Measurements from ENCODE around the gene RTN4R. TPM values are rescaled to one million over a fixed set of nuclear protein-coding genes. Genes with fewer than 3 reads are reported as not detected.

RTN4R gene
- total and polyA plus RNA-seq, 9 of the 15 experiments (the other 6 are each of a cell fraction or from before 2014, with no cell fraction given) = 0.04 to 2.8 (median 1.4) TPM; not detected in 3

DNA sequence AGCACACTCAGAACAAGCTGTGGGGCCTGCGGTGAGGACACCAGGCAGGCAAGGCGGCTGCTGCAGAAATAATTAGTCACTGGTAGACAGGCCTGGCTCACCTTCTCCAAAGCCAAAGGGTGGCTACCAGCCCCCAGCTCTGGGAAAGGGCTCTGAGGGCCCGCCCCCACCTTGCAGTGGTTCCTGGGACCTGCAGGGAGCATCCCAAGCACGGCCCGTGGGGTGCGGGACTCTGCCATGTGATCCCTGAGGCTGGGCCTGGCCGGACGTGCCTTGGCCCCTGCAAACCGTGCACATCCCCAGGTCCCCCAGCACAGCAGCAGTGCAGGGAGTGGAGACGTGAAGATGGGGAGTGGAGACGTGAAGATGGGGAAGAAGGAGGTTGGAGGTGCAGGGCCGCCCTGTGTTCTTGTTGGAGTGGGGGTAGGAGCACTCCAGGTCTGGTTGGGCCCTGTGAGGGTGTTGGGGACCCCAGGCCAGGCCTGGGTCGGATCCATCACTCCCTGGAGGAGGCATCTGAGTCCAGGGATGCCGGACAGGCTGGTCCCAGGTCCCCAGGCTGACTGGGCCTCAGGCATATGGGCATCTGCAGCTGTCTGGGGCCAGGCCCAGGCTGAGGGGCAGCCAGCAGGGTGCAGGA, 41.9 kb downstream of the RTN4R start:
- Histone ChIP-seq H3K27me3 (ENCODE audit: control insufficient read depth in 2 of 2, insufficient read depth in 2 of 2, low read length in 2 of 2) (peaks cover 42 to 95% of the 10 kb centered on the region in 2 experiments; a peak in 4 of 5 replicates), H3K9ac (ENCODE audit: insufficient read depth in 1 of 2, low read depth in 2 of 2, low read length in 2 of 2) (peak overlapping the region in 1 of 2 experiments; percentile 5; a peak in 1 of 4 replicates), H2AFZ (ENCODE audit: low read depth, low read length) (no peak overlapping the region), H4K20me1 (replicated peaks; ENCODE audit: control insufficient read depth, insufficient read depth, low read length) (peaks cover 29% of the 10 kb centered on the region), H3K4me1 (replicated peaks in 1 of 2; ENCODE audit: control insufficient read depth in 2 of 2, insufficient read depth in 2 of 2, low read length in 2 of 2) (peaks cover 0 to 43% of the 10 kb centered on the region in 2 experiments; a peak in 1 of 5 replicates), H3K27ac (ENCODE audit: extremely low read depth, low read depth, low read length) (no peak overlapping the region), H3K79me2 (ENCODE audit: control insufficient read depth, insufficient read depth, low read length) (no peaks in the 10 kb centered on the region), H3K4me3 (no peak overlapping the region), H3K36me3 (ENCODE audit: control insufficient read depth, insufficient read depth, low read length) (no peaks in the 10 kb centered on the region), H3K4me2 (ENCODE audit: insufficient read depth, low read length) (no peak overlapping the region), H3K9me3 (replicated peaks; ENCODE audit: control insufficient read depth, insufficient read depth, low read depth, low read length) (peaks cover 14% of the 10 kb centered on the region; the same call in 1 of the 2 replicates), H3K9me1 (ENCODE audit: control insufficient read depth, insufficient read depth, low read length) (peaks cover 5% of the 10 kb centered on the region)
- ChIA-PET CTCF (ENCODE audit: low intra/inter-chr PET ratio) (no interaction called here), POLR2A (interaction anchor here (0.6 to 5.0 kb wide), 3 partner anchors 11 to 419 kb away, joined by 3 to 30 read pairs (median 27); no protein-coding TSS in a partner anchor)
- BruUV-seq (replicated peaks) = no TSS peak
- intact Hi-C loops (cut with micrococcal nuclease) = no loop called here
- FAIRE-seq (no peak), DNase-seq (ENCODE audit: extremely low read depth in 1 of 4, low spot score in 3 of 4) (no peak), ATAC-seq (no peak)
- 5% methylated on average over 14 of the region's 14 CpGs for WGBS (ENCODE audit: insufficient coverage, low coverage, missing lambda C conversion rate)
- TF ChIP-seq IRF2 (CRISPR knock-in tag; IDR thresholded peaks at IDR 0.05) (peak; percentile 70; the same call in 1 of the 2 replicates), RBBP5 (IDR thresholded peaks at IDR 0.05; ENCODE audit: borderline replicate concordance, insufficient read depth, low read length, poor library complexity, severe bottlenecking) (peak; percentile 4), TEAD4 (IDR thresholded peaks at IDR 0.05; ENCODE audit: low read length) (no peak), TEAD4 (CRISPR knock-in tag; IDR thresholded peaks at IDR 0.05; ENCODE audit: borderline replicate concordance) (no peak)
- TF ChIP-seq, protein P1, sequence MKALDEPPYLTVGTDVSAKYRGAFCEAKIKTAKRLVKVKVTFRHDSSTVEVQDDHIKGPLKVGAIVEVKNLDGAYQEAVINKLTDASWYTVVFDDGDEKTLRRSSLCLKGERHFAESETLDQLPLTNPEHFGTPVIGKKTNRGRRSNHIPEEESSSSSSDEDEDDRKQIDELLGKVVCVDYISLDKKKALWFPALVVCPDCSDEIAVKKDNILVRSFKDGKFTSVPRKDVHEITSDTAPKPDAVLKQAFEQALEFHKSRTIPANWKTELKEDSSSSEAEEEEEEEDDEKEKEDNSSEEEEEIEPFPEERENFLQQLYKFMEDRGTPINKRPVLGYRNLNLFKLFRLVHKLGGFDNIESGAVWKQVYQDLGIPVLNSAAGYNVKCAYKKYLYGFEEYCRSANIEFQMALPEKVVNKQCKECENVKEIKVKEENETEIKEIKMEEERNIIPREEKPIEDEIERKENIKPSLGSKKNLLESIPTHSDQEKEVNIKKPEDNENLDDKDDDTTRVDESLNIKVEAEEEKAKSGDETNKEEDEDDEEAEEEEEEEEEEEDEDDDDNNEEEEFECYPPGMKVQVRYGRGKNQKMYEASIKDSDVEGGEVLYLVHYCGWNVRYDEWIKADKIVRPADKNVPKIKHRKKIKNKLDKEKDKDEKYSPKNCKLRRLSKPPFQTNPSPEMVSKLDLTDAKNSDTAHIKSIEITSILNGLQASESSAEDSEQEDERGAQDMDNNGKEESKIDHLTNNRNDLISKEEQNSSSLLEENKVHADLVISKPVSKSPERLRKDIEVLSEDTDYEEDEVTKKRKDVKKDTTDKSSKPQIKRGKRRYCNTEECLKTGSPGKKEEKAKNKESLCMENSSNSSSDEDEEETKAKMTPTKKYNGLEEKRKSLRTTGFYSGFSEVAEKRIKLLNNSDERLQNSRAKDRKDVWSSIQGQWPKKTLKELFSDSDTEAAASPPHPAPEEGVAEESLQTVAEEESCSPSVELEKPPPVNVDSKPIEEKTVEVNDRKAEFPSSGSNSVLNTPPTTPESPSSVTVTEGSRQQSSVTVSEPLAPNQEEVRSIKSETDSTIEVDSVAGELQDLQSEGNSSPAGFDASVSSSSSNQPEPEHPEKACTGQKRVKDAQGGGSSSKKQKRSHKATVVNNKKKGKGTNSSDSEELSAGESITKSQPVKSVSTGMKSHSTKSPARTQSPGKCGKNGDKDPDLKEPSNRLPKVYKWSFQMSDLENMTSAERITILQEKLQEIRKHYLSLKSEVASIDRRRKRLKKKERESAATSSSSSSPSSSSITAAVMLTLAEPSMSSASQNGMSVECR (CRISPR knock-in tag; IDR thresholded peaks at IDR 0.05) = 0 out of 2 replicates have a peak, but pooled peaks have one; percentile 24
- in situ Hi-C loops (cut with MboI) = no loop called here

Data from K562 (cell line).